Central memory CD4-positive, alpha-beta T cell (primary cell): ENCODE measurements around the gene CTDP1.
"Not testable (repeated sequence)": the region's sequence is repeated elsewhere in the genome, so short reads cannot be mapped to it uniquely, and the experiment has no call there.

ENCODE experiments used
- DNase-seq: peaks from one replicate; pipeline ENCODE4 v3.0.0; 2022

CTDP1 gene

DNA sequence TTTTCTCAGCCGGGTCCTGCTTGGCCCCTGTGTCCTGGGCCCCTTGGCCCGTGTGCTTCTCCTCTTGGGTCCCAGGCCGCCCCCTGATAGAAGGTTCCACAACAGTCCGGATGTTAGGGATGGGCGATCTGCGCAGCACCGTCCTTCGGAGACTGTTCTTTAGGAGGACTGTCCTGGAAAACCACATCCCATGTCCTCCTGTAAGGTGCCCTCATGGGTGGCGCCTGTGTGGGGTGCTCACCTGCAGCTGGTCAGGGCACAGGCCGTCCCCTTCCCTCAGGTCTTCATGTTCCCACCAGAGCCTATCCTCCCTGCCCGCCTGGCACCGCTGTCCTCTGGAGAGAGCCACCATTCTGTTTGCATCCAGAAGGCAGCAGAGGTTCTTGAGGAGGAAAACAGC is 50.0 kb downstream of the CTDP1 start:
- no peak for DNase-seq

DNA sequence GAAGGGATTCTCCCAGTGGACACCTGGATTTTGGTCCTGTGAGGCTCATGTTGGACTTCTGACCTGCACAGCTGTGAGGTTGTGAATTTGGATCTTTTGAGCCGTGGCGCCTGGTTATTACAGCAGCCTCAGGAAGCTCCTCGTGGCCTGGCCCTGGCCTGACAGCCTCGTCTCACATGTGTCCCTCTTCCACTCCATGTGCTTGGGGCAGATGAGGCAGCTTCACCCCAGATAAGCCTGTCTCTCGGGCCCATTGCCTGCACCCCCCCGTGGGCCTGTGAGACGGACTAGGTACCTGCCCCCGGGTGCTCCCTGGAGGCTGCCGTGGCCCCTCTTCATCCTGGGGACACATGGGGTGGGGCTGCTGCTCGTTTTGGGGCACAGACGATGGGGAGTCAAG is 51.2 kb downstream of the CTDP1 start:
- no peak for DNase-seq

DNA sequence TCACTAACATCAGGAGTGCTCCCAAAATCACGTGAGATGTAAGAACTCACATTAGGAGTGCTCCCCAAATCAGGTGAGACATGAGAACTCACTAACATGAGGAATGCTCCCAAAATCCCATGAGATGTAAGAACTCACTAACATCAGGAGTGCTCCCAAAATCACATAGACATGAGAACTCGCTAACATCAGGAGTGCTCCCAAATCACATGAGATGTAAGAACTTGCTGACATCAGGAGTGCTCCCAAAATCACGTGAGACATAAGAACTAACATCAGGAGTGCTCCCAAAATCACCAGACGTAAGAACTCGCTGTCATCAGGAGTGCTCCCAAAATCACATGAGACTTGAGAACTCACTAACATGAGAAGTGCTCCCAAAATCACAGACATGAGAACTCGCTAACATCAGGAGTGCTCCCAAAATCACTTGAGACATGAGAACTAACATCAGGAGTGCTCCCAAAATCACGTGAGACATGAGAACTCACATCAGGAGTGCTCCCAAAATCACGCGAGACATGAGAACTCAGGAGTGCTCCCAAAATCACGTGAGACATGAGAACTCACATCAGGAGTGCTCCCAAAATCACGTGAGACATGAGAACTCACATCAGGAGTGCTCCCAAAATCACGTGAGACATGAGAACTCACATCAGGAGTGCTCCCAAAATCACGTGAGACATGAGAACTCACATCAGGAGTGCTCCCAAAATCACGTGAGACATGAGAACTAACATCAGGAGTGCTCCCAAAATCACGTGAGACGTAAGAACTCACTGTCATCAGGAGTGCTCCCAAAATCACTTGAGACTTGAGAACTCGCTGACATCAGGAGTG is 52.5 kb downstream of the CTDP1 start:
- DNase-seq = not testable (repeated sequence)

DNA sequence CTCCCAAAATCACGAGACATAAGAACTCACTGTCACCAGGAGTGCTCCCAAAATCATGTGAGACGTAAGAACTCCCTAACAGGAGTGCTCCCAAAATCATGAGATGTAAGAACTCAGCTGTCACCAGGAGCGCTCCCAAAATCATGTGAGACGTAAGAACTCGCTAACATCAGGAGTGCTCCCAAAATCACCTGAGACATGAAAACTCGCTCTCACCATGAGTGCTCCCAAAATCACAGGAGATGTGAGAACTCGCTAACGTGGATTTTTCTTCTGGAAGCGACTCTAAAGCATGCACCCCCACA is 53.1 kb downstream of the CTDP1 start:
- no peak for DNase-seq

DNA sequence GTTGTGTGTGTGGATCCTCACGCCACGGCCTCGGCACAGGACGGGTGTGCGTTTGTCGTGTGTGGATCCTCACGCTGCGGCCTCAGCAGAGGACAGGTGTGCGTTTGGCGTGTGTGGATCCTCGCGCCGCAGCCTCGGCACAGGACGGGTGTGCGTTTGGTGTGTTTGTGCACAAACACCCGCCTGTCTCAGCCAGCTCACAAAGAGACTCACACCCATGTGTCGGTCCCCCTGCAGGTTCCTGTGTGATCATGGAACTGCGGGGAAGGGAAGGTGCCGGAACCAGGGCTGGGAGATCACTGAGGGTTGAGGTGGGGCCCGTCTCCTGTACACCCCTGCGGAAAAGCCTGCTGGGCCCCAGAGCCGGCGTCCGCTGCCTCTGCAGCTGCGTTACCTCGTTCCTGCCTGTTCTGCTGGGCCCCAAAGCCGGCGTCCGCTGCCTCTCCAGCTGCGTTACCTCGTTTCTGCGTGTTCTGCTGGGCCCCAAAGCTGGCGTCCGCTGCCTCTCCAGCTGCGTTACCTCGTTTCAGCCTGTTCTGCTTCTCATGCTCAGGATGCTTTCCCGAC is 53.6 kb downstream of the CTDP1 start:
- no peak for DNase-seq

DNA sequence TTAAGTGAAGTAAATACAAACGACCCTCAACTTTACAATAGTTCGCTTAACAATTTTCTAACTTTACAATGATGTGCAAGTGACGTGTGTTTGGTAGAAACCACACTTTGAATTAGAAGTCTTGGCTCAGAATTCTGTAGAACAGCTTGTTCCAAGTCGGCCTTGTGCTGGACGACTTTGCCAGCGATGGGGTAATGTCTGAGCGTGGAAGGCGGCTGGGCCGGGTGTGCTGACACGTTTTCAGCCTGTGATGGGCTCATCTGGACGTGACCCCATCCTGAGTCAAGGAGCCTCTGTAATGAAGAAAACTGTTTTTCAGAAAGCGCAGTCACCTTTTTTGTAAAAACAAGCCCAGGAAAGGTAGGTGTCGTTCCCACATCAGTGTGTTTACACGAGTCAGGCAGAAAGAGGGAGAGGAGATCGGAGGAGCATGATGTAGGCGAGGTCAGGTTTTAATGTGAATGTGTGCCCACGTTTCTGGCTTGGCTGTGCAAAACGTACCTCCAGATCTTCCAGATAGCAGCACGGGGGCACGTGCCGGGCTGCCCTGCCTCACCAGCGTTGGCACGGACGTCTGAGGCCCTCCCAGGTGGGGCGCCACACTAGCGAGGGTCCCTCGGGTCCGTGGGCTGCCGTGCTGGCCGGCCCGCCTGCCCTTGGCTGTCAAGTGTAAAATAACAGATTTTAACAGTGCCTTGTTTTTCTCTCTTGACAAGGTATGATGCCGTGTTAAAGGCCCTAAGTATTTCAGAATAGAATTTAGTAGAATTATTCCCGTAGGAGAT is 54.6 kb downstream of the CTDP1 start:
- DNase-seq = no peak

DNA sequence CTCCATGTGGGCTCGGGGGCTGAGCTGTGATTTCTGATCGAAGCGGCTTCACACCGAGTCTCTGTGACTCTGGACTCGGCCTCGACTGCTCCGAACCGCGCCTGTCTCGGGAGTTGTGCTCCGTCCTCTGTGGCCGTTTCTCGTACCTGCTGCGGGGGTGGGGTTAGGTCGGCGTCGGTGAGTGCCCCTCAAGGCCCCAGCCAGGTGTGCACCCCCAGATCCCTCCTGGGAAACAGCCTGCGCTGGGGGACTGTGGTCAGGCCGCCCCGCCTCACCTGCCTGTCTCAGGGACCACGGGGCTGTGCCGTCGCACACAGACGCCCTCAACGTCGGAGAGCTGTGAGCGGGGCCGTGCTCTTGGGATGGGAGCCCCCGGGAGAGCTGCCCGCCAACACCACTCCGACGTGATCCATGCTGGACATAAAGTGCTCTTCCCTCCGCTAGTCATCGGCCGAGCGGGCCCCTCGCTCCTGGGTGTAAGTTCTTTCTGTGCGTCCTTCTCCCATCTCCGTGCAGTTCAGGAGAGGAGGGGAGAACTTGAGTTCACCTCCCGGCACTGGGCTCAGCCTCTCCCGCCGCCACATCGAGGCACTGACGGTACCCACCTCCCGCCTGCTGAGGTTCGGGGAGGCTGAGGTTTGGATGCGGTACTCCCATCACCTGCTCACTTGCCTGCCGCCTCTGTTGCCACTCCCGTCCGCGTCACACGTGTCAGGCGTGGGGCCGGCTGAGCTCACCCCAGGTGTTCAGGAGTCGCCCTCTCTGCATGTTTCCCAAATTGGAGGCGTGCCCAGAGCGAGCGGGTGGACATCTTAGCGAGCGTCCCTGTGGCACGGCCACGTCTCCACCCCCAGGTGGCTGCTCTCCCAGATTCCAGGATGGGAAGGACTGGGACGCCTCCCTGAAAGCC is 55.7 kb downstream of the CTDP1 start:
- DNase-seq = no peak

DNA sequence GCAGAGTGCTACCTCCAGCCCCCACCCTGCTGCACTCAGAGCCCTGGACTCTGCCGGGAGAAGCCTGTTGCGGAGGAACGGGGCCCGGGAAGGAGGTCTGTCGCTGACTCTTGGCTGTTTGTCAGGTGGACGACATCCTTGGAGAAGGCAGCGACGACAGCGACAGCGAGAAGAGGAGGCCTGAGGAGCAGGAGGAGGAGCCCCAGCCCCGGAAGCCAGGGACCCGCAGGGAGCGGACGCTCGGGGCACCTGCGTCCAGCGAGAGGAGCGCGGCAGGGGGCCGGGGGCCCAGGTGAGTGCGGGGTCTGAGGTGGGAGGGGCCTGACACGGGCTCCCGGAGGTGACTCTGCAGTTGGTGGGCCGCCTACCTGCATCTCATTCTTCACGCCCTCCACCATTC is 56.6 kb downstream of the CTDP1 start:
- DNase-seq = no peak

DNA sequence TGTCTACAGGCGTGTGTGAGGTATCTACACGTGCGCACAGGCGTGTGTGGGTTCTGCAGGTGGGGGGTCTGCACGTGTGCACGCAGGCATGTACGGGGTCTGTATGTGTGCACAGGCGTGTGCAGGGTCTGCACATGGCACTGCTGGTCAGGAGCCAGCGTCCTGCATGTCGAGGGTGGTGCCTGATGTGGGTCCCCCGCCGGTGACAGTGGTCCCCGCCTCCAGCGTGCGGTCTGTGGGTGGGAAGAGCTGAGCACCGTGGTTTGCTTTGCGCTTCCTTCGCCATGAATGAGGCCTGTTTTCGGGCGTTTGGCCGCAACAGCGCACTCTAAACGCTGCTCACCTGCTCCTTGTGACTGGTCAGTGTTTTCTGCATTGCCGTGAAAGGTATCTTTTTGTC is 57.2 kb downstream of the CTDP1 start:
- DNase-seq = no peak

DNA sequence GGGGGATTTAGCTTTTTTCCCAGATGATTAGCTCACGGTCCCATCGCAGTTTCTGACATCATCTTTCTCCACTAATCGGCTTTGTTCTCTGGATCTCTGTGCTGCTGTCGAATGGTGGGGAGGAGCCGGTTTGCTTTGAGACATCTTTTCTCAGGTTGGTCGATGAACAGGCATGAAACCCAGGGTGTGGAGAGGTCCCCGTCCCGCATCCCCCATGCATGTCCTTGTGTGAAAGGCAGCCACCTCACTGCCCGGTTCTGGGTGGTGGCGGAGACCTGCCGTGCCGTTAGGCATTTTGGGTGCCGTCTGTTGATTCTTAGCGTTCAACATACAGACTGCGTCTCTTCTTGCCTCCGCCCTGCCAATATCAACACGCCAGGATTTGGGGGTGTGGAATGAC is 57.8 kb downstream of the CTDP1 start:
- no peak for DNase-seq

DNA sequence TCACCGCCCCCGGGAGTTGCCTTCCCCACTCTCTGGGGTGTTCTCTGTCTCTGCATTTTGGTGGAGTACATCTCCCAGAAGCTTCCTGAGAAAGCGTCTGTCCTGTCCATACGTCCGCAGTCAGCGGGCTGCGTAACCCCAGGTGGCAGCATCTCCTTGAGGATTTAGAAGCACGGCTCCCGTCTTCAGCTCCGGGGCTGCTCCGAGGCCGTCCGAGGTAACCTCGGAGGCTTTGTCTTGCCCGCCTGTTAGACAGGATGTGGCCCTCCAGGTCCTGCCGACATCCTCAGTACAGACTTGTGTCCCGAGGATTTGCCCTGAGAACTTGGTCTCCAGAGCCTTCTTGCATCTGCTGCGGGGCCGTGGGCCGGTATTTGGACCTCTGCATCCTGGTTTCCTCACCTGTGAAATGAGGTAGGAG is 58.4 kb downstream of the CTDP1 start:
- DNase-seq = no peak

DNA sequence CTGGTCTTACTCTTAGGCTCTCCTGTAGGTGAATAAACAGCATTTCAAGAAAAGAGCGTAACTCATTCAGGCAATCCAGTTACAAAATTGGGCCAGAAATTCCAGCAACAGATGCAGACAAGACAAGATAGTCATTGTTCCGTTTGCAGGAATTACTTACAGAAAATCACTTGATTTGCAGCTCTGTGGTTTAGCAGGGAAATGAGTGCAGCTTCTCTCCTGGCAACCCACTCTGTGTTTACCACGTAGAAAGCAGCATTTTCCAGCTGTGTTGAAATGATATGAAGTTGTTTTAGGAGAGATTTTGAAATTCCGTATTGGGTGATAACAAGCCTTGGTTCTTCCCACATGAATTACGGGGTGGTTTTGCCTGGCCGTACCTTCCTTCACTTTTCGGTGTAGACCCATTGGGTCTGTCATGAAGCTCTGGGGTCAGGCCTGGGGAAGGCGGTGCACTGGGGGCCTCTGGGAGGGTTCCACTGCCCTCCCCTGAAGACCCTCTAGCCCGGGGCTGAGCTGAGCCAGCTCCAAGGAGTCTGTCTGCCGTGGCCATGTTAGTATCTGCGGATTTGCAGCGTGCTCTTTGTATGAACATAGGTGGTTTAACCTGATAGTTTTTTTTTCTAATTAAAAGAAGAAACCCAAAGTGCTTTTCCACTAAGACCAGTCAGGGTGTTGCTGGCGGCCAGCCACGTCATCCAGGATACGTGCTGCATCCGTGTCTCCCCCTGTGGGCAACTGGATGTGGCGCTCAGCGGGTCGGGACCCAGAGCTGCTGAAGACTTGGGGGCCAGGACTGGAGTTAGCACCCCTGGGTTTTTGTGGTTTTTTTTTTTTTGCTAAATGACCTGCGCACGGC is 59.2 kb downstream of the CTDP1 start:
- no peak for DNase-seq

DNA sequence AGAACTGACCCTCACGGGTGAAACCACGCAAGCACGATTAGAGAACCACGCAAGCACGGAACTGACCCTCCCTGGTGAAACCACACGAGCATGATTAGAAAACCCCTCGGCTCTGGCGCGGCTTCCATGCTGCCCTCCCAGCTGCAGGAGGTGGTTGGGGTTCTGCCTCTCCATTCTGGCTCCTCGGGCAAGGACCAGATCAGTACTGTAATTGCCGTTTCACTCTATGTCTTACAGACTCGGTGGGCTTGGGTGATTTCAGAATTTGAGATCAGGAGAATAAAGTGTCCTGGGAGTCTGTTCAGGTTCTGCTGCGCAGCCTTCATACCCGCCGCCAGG is 59.8 kb downstream of the CTDP1 start:
- no peak for DNase-seq

DNA sequence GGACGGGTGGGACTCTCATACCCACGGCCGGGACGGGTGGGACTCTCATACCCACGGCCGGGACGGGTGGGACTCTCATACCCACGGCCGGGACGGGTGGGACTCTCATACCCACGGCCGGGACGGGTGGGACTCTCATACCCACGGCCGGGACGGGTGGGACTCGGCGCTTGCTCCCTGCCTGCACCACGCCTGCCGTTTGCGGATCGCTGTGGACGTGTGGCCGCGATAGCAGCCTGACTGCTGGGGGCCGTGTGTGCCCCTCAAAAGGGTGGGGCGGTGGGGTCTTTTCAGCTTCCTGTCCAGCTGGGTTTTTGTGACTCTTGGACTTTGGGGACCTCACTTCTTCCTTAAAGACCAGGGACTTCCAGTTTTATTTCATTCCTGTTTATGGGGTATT is 60.4 kb downstream of the CTDP1 start:
- DNase-seq = not testable (repeated sequence)

DNA sequence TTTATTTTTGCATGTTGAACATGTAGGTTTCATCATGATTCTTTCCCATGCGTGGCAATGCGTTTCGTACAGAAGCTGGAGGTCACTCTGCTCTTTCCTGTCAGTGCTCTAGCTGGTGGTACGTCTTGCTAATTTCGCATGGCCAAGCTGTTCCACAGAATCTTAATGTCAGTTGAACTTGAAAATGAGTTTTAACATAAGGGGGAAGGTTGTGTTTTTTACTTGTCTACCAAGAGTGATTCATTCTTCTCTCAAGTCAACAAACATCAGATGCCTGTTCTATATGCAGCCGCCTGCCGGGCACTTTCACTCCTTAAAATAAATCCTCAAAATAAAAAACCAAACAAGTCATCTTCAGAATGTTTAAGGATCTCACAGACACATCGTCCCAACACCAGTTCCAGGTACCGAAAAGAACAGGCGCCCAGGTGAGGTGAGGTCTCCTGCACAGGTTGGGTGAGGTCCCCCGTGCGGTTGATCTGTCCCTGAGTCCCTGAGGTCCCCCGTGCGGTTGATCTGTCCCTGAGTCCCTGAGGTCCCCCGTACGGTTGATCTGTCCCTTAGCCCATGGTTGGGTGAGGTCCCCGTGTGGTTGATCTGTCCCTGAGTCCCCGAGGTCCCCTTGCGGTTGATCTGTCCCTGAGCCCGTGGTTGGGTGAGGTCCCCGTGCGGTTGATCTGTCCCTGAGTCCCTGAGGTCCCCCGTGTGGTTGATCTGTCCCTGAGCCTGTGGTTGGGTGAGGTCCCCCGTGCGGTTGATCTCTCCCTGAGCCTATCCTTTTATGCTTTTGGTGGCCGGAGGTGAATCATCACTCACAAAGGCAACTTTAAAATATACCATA is 61.1 kb downstream of the CTDP1 start:
- DNase-seq = no peak

DNA sequence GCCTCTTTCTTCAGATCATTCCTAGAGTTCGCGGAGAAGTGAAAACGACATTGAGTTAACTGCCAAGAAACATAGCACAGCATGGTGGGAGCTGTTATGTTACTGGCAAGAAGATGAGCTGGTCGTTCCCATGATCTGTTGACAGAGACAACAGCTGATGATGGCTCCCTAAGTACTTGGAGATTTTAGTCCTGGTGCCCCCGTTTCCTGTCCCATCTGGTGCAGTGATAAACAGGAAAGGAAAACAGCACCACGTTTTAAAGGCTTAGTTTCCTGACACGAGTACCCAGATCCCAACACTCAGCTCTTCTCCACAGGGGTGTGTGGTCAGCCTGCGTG is 61.7 kb downstream of the CTDP1 start:
- no peak for DNase-seq

DNA sequence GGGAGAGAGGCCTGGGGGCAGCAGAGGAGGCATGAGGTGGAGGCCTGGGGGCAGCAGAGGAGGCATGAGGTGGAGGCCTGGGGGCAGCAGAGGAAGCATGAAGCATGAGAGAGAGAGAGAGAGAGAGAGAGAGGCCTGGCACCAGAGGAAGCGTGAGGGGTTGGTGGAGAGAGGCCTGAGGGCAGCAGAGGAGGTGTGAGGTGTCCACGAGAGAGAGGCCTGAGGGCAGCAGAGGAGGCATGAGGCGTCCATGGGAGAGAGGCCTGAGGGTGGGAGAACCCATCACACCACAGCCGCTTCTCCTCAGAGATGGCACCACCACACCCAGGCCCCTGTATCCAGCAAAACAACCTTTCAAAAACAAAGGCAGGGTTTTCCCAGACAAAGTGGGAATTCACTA is 62.5 kb downstream of the CTDP1 start:
- no peak for DNase-seq

DNA sequence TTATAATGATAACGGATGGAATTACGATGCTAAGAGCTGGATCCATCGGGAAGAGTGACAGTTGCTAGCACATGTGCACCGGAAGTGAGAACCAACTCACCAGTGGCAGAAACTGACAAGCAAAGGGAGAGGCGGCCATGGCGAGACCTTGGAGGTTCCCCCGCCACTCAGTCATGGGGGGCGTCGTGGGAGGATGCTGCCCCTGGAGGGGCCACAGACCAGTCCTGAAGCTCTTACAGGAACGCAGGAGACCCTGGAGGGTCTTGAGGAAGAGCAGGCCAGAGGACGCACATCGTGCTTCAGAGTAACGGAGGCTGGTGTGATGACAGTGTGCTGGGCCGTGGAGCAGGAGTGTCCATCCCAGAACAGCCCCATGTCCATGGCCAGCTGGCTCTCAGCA is 65.0 kb downstream of the CTDP1 start:
- no peak for DNase-seq

DNA sequence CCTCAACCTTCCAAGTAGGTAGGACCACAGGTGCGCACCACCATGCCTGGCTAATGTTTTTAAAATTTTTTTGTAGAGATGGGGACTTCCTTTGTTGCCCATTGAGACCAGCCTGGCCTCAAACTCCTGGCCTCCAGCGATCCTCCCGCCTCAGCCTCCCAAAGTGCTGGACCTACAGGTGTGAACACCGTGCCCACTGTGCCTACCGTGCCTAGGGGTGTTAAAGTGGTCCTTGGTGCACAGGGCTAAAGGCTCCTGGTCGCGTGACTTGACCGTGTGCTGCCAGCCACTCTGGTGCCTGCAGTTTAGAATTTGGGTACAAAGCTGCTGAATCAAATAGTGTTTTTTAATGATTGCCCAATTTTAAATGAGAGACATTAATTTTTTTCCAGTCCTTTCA is 67.1 kb downstream of the CTDP1 start:
- DNase-seq = no peak

DNA sequence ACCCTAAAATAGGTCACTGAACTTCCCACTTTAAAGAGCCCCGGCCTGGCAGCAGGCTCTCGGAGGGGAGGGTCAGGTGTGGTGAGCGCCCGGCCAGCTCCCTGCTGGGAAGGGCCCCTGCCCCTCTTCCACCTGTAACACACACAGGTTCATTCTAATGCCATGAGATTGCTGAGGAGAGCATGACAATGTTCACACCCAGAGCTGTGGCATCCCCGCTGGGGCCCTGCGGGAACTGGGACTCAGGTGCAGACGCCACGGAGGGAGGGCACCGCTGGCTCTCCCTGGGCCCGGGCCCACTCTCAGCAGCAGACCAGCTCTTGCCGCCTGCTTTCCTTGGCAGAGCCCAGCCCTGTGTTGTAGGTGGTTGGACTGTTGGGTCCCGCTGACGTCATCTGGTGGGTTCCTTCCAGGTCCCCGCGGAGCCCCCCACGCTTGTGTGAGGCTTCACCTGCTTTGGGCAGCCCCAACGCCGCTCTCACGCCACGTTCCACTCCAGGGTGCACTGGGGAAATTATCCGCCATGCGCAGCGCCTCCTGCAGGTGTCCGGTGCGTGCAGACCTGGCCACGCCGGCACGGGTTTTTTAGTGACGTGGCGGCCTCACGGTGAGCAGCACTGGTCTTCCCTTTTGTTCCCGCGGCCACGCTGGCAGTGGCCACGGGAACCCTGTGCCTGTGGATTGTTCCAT is 67.7 kb downstream of the CTDP1 start:
- DNase-seq = no peak
